Naive thymus-derived CD8-positive, alpha-beta T cell (primary cell): ENCODE measurements around the gene EFCAB10. TPM values are rescaled to one million over a fixed set of nuclear protein-coding genes. Genes with fewer than 3 reads are reported as not detected.
"Not testable (repeated sequence)": the region's sequence is repeated elsewhere in the genome, so short reads cannot be mapped to it uniquely, and the experiment has no call there.

Source experiments
- ATAC-seq, 2 donors: fragments of 150-1000 bp; cut with Tn5 transposase in 1 of 2; sonication (Bioruptor Pico), chemical (Tn5 transposase) in 1 of 2; 1 replicate in 1 of 2; 2 replicates in 1 of 2; pipeline ENCODE4 v1.10.0; 2021; ENCODE audit warnings: mild to moderate bottlenecking in 2 of 2, moderate library complexity in 2 of 2
- POLR2A ChIA-PET: fragments of 350-600 bp; sonication (Branson Sonifier 250); formaldehyde crosslinking; loops from one replicate; lab custom pipeline; 2021; ENCODE audit warnings: antibody characterized with exemption; lab: Charles Lee
- DNase-seq, 10 donors: peaks; one replicate each; pipeline versions ENCODE4 v3.0.0 to v3.0.0-alpha.2; 2020 to 2022
- H3K27ac Mint-ChIP-seq, 10 donors: one replicate each; pipeline ENCODE4 v1.8.0; 2020 to 2022; ENCODE audit warnings: mild to moderate bottlenecking in 10 of 10, mixed read lengths in 10 of 10, moderate library complexity in 4 of 10, inconsistent platforms in 1 of 10
- H3K27me3 Mint-ChIP-seq, 5 donors: one replicate each; pipeline ENCODE4 v1.8.0; 2021 to 2022; ENCODE audit warnings: mixed read lengths in 5 of 5
- H3K36me3 Mint-ChIP-seq, 3 donors: one replicate each; pipeline ENCODE4 v1.8.0; 2020 to 2022; ENCODE audit warnings: mixed read lengths in 3 of 3, mild to moderate bottlenecking in 2 of 3, inconsistent platforms in 1 of 3
- H3K4me1 Mint-ChIP-seq, 4 donors: one replicate each; pipeline ENCODE4 v1.8.0; 2021 to 2022; ENCODE audit warnings: mixed read lengths in 4 of 4
- H3K4me3 Mint-ChIP-seq, 10 donors: one replicate each; pipeline ENCODE4 v1.8.0; 2020 to 2022; ENCODE audit warnings: mild to moderate bottlenecking in 10 of 10, mixed read lengths in 10 of 10, moderate library complexity in 6 of 10, inconsistent platforms in 1 of 10
- H3K9me3 Mint-ChIP-seq, 9 donors: one replicate each; pipeline ENCODE4 v1.8.0; 2020 to 2022; ENCODE audit warnings: mixed read lengths in 9 of 9, mild to moderate bottlenecking in 3 of 9, inconsistent platforms in 1 of 9, moderate library complexity in 1 of 9
- polyA plus RNA-seq, 3 donors: library from polyadenylated mRNA; unstranded; fragments of 300-500 nt; fragmentation: Illumina TruSeq; gene quantifications; one replicate each; pipeline ENCODE4 v1.2.3, GENCODE V29; 2021
- total RNA-seq, 8 experiments: library from RNA in 2 of 8; stranded (reverse) in 2 of 8; gene quantifications; one replicate each; pipeline ENCODE4 v1.2.3 and lab custom pipeline; 2021 to 2026

Gene EFCAB10
- total and polyA plus RNA-seq, 5 experiments from 2014 or later: 0.42 TPM; not detected in 4

- peaks cover 7 to 43% (median 27%) of the 10 kb centered on the region in 3 donors for H3K36me3 Mint-ChIP-seq
Measured at GRCh38 chr7:105613611-105614330, 32.5 kb upstream of the EFCAB10 start.

GRCh38 chr7:105612806-105613205 is 31.5 kb upstream of the EFCAB10 start:
- H3K4me3 Mint-ChIP-seq: no peak overlapping the region
- no peaks in the 10 kb centered on the region for H3K9me3 Mint-ChIP-seq
- DNase-seq (no peak), ATAC-seq (no peak)
- H3K27me3 Mint-ChIP-seq: no peaks in the 10 kb centered on the region
- H3K27ac Mint-ChIP-seq: peak overlapping the region in 1 of 10 donors; percentile 43
- no peaks in the 10 kb centered on the region for H3K4me1 Mint-ChIP-seq
- H3K36me3 Mint-ChIP-seq: peaks cover 7 to 35% (median 24%) of the 10 kb centered on the region in 3 donors
- POLR2A ChIA-PET: no interaction called here

More at GRCh38 chr7:105613611-105614330, 32.5 kb upstream of the EFCAB10 start:
- H3K4me1 Mint-ChIP-seq: no peaks in the 10 kb centered on the region
- ATAC-seq: no peak
- H3K9me3 Mint-ChIP-seq: no peaks in the 10 kb centered on the region
- no peaks in the 10 kb centered on the region for H3K27me3 Mint-ChIP-seq
- H3K4me3 Mint-ChIP-seq: no peak overlapping the region
- no peak overlapping the region for H3K27ac Mint-ChIP-seq
- POLR2A ChIA-PET: no interaction called here
- DNase-seq: no peak

- Mint-ChIP-seq H3K36me3 (peaks cover 7 to 39% (median 21%) of the 10 kb centered on the region in 3 donors), H3K9me3 (no peaks in the 10 kb centered on the region), H3K27ac (peak overlapping the region in 1 of 10 donors; percentile 43), H3K27me3 (no peaks in the 10 kb centered on the region), H3K4me3 (no peak overlapping the region), H3K4me1 (no peaks in the 10 kb centered on the region)
- no peak for ATAC-seq
- POLR2A ChIA-PET: no interaction called here
- DNase-seq: no peak
Measured at GRCh38 chr7:105611856-105612775, 30.8 kb upstream of the EFCAB10 start.

- ATAC-seq (no peak), DNase-seq (no peak)
- POLR2A ChIA-PET: no interaction called here
- Mint-ChIP-seq H3K27me3 (no peaks in the 10 kb centered on the region), H3K36me3 (peaks cover 7 to 28% (median 14%) of the 10 kb centered on the region in 3 donors), H3K4me3 (no peak overlapping the region), H3K9me3 (no peaks in the 10 kb centered on the region), H3K4me1 (no peaks in the 10 kb centered on the region), H3K27ac (no peak overlapping the region)
Measured at GRCh38 chr7:105610165-105610930, 29.1 kb upstream of the EFCAB10 start.

DNA sequence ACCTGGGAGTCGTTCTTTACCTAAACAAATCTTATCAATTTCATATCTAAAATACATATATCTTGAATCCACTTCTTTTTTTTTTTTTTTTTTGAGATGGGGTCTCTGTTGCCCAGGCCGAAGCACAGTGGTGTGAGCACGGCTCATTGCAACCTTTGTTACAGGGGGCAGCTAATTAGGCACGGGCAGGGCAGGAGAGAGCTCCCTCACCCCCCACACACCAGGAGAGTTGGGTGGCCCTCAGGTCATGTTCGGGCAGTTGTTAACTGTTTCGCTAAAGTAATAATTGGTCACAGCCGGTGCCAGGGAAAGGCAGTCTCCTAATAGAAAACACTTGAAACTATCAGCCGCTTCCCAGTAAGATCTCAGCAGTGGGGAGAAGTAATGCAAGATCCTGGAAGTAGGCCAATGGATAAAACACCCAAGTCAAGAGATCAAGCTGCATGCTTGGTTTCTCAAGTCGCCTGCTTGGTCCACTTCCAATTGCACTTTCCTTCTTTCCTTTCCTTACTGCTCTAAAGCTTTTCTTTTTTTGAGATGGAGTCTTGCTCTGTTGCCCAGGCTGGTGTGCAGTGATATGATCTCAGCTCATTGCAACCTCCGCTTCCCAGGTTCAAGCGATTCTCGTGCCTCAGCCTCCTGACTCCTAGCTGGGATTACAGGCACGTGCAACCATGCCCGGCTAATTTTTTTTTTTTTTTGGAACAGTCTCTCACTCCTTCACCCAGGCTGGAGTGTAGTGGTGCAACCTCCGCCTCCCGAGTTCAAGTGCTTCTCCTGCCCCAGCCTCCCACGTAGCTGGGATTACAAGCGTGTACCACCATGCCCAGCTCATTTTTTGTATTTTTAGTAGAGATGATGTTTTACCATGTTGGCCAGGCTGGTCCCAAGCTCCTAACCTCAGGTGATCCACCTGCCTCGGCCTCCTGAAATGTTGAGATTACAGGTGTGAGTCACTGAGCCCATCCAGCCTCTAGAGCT is 21.3 kb upstream of the EFCAB10 start:
- Mint-ChIP-seq H3K4me3 (no peak overlapping the region), H3K36me3 (peaks cover 0 to 11% (median 4%) of the 10 kb centered on the region in 3 donors), H3K9me3 (no peaks in the 10 kb centered on the region), H3K27me3 (peaks cover 2 to 13% (median 7%) of the 10 kb centered on the region in 5 donors), H3K4me1 (peaks cover 0 to 2% (median 0%) of the 10 kb centered on the region in 4 donors), H3K27ac (peak overlapping the region in 2 of 10 donors; percentile 10 to 37)
- DNase-seq: no peak
- ATAC-seq: no peak
- POLR2A ChIA-PET: interaction anchor here (0.7 kb wide), 1 partner anchor 34 kb away, joined by 4 read pairs; no protein-coding TSS in a partner anchor

- ATAC-seq: no peak
- H3K4me1 Mint-ChIP-seq: peaks cover 0 to 2% (median 0%) of the 10 kb centered on the region in 4 donors
- DNase-seq: no peak
- H3K27me3 Mint-ChIP-seq: peaks cover 2 to 13% (median 7%) of the 10 kb centered on the region in 5 donors
- H3K9me3 Mint-ChIP-seq: no peaks in the 10 kb centered on the region
- no peak overlapping the region for H3K4me3 Mint-ChIP-seq
- peak overlapping the region in 1 of 10 donors; percentile 11 for H3K27ac Mint-ChIP-seq
- peaks cover 0 to 5% (median 2%) of the 10 kb centered on the region in 3 donors for H3K36me3 Mint-ChIP-seq
- POLR2A ChIA-PET: no interaction called here
Measured at GRCh38 chr7:105600720-105601550, 19.6 kb upstream of the EFCAB10 start.

DNA sequence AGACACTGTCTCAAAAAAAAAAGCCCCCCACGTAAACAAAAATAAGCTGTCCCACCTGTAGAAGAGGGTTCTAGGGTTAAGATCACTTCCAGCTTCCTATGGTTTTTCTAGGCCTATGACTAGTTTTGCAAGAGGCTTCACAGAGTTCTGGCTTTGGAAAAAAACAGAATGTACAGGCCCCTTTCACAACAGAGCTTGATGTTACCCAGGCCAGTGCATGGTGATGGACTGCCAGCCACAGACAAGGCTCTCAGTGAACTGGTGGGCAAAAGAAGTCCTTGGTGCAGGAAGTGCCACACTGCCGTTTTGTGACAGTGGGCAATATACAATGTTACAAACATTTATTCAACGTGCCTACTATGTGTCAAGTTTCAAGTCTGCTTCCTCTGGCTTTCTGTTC is 18.3 kb upstream of the EFCAB10 start:
- no peak for DNase-seq
- H3K27me3 Mint-ChIP-seq: peaks cover 2 to 13% (median 8%) of the 10 kb centered on the region in 5 donors
- no peak overlapping the region for H3K4me3 Mint-ChIP-seq
- H3K4me1 Mint-ChIP-seq: peaks cover 0 to 2% (median 0%) of the 10 kb centered on the region in 4 donors
- peaks cover 0 to 2% (median 2%) of the 10 kb centered on the region in 3 donors for H3K36me3 Mint-ChIP-seq
- POLR2A ChIA-PET: interaction anchor here (0.6 kb wide), 1 partner anchor 37 kb away, joined by 3 read pairs; no protein-coding TSS in a partner anchor
- no peak overlapping the region for H3K27ac Mint-ChIP-seq
- H3K9me3 Mint-ChIP-seq: no peaks in the 10 kb centered on the region
- no peak for ATAC-seq

- H3K36me3 Mint-ChIP-seq, H3K4me3 Mint-ChIP-seq, H3K27ac Mint-ChIP-seq, H3K4me1 Mint-ChIP-seq, H3K9me3 Mint-ChIP-seq, ATAC-seq, DNase-seq, POLR2A ChIA-PET: not testable (repeated sequence)
- peaks cover 2 to 13% (median 8%) of the 10 kb centered on the region in 5 donors for H3K27me3 Mint-ChIP-seq
Measured at GRCh38 chr7:105599080-105599479, 17.8 kb upstream of the EFCAB10 start.

- no peaks in the 10 kb centered on the region for H3K4me1 Mint-ChIP-seq
- H3K36me3 Mint-ChIP-seq: no peaks in the 10 kb centered on the region
- peaks cover 2 to 13% (median 8%) of the 10 kb centered on the region in 5 donors for H3K27me3 Mint-ChIP-seq
- peak overlapping the region in 1 of 10 donors; percentile 74 for H3K27ac Mint-ChIP-seq
- no peaks in the 10 kb centered on the region for H3K9me3 Mint-ChIP-seq
- POLR2A ChIA-PET: no interaction called here
- no peak overlapping the region for H3K4me3 Mint-ChIP-seq
- DNase-seq (no peak), ATAC-seq (no peak)
Measured at GRCh38 chr7:105596866-105597265, 15.6 kb upstream of the EFCAB10 start.

GRCh38 chr7:105594034-105594433 is 12.7 kb upstream of the EFCAB10 start:
- no peak for DNase-seq
- ATAC-seq: no peak
- Mint-ChIP-seq H3K27me3 (peaks cover 0 to 4% (median 2%) of the 10 kb centered on the region in 5 donors), H3K4me1 (peaks cover 2 to 6% (median 4%) of the 10 kb centered on the region in 4 donors), H3K4me3 (no peak overlapping the region), H3K36me3 (no peaks in the 10 kb centered on the region), H3K27ac (peak overlapping the region in 1 of 10 donors; percentile 59), H3K9me3 (no peaks in the 10 kb centered on the region)
- POLR2A ChIA-PET: no interaction called here

DNA sequence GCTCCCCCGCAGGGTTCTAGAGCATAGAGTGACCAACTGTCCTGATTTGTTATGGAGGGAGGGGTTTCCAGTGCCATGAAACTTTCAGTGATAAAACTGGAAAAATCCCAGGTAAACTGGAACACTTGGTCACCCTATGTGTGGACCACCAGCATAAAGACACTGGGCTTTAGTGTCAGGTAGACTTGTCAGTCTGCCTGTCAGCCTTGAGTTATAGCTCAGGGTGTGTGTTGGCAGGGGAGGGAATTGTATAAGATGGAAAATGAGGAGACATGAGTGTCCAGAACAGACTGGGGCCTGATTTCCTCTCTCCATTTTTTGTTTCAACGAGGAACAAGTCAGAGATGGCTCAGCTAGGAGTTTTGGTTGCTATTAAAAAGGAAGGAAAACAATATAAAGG is 10.2 kb upstream of the EFCAB10 start:
- Mint-ChIP-seq H3K4me1 (peaks cover 5 to 19% (median 12%) of the 10 kb centered on the region in 4 donors), H3K9me3 (no peaks in the 10 kb centered on the region), H3K36me3 (no peaks in the 10 kb centered on the region), H3K4me3 (no peak overlapping the region), H3K27me3 (peaks cover 0 to 2% (median 0%) of the 10 kb centered on the region in 5 donors), H3K27ac (no peak overlapping the region)
- POLR2A ChIA-PET: no interaction called here
- no peak for ATAC-seq
- DNase-seq: no peak
